ENCODE results near the gene C5.

Gene C5

DNA sequence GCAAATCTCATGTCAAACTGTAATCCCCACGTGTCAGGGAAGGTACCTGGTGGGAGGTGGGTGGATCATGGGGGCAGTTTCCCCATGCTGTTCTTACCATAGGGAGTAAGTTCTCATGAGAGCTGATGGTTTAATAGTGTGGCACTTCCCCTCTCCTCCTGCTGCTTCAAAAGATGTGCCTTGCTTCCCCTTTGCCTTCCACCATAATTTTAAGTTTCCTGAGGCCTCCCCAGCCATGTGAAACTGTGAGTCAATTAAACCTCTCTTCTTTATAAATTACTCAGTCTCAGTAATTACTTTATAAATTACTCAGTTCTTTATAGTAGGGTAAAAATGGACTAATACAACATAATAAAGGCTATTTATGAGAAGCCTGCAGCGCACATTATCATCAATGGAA is 17.6 kb upstream of the C5 start:
- DNase-seq (ENCODE audit: low read depth), result no peak
- TF ChIP-seq, protein P1, sequence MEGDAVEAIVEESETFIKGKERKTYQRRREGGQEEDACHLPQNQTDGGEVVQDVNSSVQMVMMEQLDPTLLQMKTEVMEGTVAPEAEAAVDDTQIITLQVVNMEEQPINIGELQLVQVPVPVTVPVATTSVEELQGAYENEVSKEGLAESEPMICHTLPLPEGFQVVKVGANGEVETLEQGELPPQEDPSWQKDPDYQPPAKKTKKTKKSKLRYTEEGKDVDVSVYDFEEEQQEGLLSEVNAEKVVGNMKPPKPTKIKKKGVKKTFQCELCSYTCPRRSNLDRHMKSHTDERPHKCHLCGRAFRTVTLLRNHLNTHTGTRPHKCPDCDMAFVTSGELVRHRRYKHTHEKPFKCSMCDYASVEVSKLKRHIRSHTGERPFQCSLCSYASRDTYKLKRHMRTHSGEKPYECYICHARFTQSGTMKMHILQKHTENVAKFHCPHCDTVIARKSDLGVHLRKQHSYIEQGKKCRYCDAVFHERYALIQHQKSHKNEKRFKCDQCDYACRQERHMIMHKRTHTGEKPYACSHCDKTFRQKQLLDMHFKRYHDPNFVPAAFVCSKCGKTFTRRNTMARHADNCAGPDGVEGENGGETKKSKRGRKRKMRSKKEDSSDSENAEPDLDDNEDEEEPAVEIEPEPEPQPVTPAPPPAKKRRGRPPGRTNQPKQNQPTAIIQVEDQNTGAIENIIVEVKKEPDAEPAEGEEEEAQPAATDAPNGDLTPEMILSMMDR (conservative IDR thresholded peaks at IDR 0.05; ENCODE audit: low read depth, low read length), result no peak
- H3K4me3 ChIP-seq (ENCODE audit: low read length), result no peak overlapping the region

DNA sequence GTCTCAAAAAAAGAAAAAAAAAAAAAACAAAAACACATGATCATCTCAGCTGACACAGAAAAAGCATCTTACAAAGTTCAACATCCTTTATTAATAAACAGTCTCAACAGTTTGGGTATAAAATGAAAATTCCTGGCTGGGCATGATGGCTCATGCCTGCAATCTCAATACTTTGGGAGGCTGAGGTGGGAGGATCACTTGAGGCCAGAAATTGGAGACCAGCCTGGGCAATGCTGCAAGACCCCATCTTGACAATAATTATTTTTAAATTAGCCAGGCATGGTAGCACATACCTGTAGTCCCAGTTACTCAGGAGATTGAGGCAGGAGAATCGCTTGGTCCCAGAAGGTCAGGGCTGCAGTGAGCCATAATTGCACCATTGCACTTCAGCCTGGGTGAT is 16.8 kb upstream of the C5 start:
- TF ChIP-seq, protein P1 (conservative IDR thresholded peaks at IDR 0.05; ENCODE audit: low read depth, low read length), result no peak
- no peak for DNase-seq (ENCODE audit: low read depth)
- H3K4me3 ChIP-seq (ENCODE audit: low read length), result no peak overlapping the region

DNA sequence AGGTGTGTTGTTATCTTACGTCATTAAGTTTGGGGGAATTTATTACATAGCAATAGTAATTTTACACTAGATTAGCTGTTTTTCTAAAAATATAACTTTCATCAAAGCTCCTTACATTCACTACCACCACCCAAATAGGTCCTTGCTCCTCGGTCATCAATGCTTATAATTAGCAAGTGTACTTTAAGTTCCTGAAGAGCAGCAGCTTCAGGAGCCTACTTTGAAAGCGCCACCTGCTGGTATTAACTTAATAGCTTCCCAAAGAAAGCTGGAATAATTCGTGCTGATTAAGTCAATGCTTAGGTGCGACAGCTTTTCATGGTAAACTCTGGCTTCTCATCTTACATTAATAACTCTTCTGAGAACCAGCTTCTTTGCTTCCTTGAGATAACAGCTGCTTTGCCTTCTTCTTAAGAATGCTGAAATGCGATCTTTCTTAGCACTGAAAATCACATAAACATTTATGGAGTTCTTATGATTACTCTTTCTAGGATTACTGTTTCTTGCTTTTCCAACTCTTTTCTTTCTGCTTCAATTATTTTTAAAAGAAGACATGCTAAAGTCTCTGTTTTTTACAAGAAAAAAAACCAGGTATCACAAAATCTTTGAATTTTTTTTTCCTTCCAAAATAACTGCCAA is 10.0 kb upstream of the C5 start:
- no peak overlapping the region for H3K4me3 ChIP-seq (ENCODE audit: low read length)
- TF ChIP-seq, protein P1 (conservative IDR thresholded peaks at IDR 0.05; ENCODE audit: low read depth, low read length), result peak; percentile 81
- DNase-seq (ENCODE audit: low read depth), result peak; percentile 34

DNA sequence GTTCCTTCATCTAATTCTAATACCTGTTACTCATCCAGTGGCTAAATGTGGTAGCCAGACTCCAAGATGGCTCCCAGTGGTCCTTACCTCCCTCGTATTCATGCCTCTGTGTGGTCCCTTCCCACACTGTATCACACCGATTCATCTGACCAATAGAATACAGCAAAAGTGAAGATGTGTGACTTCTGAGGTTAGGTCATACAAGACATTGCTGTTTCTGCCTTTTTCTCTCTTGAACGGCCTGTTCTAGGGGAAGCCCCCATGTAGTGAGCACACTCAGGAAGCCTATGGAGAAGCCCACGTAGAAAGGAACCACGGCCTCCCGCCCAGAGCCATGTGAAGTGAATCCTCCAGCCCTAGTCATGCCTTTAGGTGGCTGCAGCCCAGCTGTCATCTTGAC is 9.4 kb upstream of the C5 start:
- no peak for DNase-seq (ENCODE audit: low read depth)
- TF ChIP-seq, protein P1 (conservative IDR thresholded peaks at IDR 0.05; ENCODE audit: low read depth, low read length), result no peak
- H3K4me3 ChIP-seq (ENCODE audit: low read length), result no peak overlapping the region

DNA sequence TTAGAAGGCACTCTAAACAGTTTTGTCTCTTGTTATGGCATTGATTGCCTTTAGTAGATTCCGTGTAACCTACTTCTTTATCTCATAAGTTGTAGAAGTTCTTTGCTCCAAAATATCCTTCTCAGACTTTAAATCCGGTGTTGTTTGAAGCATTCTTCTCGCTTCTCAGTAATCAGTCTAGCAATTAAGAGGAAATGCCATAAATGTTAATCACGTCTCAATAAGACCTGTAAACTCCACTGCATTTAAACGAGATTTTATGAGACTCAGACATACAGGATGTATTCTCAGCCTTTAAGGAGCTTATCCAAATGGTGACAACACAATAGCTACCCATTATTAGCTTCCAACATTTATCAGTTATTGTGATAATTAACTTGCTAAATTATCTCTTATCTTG is 7.7 kb upstream of the C5 start:
- TF ChIP-seq, protein P1 (conservative IDR thresholded peaks at IDR 0.05; ENCODE audit: low read depth, low read length), result no peak
- DNase-seq (ENCODE audit: low read depth), result no peak
- no peak overlapping the region for H3K4me3 ChIP-seq (ENCODE audit: low read length)

DNA sequence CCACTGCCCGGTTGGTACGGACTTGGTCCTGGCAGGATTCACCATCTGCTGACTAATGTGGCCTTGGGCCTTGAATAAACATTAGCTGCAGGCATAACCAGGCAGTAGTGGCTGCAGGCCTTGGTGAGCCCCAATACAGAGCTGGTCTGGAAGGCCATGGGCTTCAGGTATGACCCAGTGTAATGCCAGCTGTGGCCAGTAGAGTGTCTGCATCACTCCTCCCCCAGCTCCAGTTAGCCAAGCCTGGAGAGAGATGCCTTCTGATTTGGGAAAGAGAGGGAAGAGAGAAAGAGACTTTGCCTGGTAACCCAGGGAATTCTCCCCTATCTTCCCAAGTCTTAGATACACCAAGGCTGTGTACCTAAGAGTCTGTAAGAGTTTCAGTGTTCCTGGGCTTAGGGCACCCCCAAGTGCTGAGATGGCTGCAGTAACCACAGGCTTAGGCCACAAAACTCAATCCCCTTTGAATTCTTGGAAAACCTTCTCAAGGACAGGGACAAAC is 5.6 kb upstream of the C5 start:
- H3K4me3 ChIP-seq (ENCODE audit: low read length), result no peak overlapping the region
- DNase-seq (ENCODE audit: low read depth), result no peak
- TF ChIP-seq, protein P1 (conservative IDR thresholded peaks at IDR 0.05; ENCODE audit: low read depth, low read length), result peak; percentile 32

DNA sequence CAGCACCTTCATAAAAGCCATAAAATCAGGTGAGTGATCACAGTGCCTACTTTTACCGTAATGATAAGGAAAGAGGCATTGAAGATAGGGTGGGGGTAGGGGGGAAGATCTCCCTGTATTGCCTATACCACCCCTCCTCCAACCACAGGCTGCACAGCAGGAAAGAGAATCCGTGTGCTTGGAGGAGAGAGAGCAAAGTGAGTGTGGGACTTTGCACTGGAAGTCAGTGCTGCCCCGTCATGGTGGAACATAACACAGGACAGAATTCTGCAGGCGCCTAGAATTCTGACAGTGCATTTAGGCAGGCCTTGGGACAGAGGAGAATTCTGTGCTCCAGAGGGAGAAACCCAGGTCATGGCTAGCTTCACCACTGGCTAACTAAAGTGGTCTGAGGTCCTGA is 3.5 kb upstream of the C5 start:
- TF ChIP-seq, protein P1 (conservative IDR thresholded peaks at IDR 0.05; ENCODE audit: low read depth, low read length), result no peak
- DNase-seq (ENCODE audit: low read depth), result no peak

More for the DNA sequence above, 3.5 kb upstream of the C5 start:
- no peak overlapping the region for H3K4me3 ChIP-seq (ENCODE audit: low read length)

Data from retinal pigment epithelial cell (primary cell).